ENCODE results near the gene FAM168A. TPM values are rescaled to one million over a fixed set of nuclear protein-coding genes. Genes with fewer than 3 reads are reported as not detected.

FAM168A gene
- total RNA-seq, 1 experiment from 2014 or later, result 21.1 TPM

DNA sequence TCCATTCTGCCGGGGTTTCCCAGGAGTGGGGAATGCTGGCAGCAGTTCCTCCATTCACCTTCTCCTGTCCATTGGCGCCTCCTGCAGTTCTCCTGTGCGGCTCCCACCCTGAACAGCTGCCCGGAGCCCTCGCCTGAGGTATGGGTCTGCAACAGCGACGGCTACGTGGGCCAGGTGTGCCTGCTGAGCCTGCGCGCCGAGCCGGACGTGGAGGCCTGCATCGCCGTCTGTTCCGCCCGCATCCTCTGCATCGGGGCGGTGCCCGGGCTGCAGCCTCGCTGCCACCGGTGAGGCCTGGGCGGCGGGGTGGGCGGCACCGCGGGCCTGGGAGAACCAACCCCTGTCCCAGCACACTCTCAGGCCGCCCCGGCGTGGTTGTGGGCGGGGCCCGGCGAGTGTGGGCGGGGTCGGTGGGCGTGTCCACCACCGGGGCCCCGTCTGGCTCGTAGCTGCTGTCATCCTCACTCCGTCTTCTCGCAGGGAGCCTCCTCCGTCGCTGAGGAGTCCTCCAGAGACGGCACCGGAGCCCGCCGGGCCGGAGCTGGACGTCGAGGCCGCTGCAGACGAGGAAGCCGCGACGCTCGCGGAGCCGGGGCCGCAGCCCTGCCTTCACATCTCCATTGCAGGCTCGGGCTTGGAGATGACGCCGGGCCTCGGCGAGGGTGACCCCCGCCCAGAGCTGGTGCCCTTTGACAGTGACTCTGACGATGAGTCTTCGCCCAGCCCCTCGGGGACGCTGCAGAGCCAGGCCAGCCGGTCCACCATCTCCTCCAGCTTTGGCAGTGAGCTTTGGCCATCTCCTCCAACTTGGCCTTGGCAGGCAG is 235.7 kb downstream of the FAM168A start:
- no peak overlapping the region for H4K8ac ChIP-seq (replicated peaks; ENCODE audit: insufficient read length, low read depth, low read length)
- TF ChIP-seq, protein P1, sequence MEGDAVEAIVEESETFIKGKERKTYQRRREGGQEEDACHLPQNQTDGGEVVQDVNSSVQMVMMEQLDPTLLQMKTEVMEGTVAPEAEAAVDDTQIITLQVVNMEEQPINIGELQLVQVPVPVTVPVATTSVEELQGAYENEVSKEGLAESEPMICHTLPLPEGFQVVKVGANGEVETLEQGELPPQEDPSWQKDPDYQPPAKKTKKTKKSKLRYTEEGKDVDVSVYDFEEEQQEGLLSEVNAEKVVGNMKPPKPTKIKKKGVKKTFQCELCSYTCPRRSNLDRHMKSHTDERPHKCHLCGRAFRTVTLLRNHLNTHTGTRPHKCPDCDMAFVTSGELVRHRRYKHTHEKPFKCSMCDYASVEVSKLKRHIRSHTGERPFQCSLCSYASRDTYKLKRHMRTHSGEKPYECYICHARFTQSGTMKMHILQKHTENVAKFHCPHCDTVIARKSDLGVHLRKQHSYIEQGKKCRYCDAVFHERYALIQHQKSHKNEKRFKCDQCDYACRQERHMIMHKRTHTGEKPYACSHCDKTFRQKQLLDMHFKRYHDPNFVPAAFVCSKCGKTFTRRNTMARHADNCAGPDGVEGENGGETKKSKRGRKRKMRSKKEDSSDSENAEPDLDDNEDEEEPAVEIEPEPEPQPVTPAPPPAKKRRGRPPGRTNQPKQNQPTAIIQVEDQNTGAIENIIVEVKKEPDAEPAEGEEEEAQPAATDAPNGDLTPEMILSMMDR (conservative IDR thresholded peaks at IDR 0.05), result peak; percentile 55
- no peak overlapping the region for H3K9ac ChIP-seq (ENCODE audit: extremely low read depth, insufficient read length, low read length)
- H3K9me3 ChIP-seq (ENCODE audit: control insufficient read depth, low read depth, low read length), result no peaks in the 10 kb centered on the region
- Mint-ChIP-seq H3K9me3 (no peaks in the 10 kb centered on the region), H3K4me3 (peak overlapping the region; percentile 55 to 70), H3K4me1 (peaks cover 4 to 13% of the 10 kb centered on the region in 2 experiments; a peak in 3 of 4 replicates), H3K36me3 (ENCODE audit: insufficient read depth in 1 of 3, low read depth in 3 of 3) (peaks cover 4 to 17% (median 4%) of the 10 kb centered on the region in 3 experiments; a peak in 4 of 7 replicates), H3K27me3 (ENCODE audit: low read depth) (peaks cover 7% of the 10 kb centered on the region), H3K27ac (no peak overlapping the region)
- no peaks in the 10 kb centered on the region for H3K27me3 ChIP-seq (ENCODE audit: insufficient read depth, low read length)
- H2BK20ac ChIP-seq (ENCODE audit: low read depth, low read length, poor library complexity, severe bottlenecking), result no peak overlapping the region
- H4K20me1 ChIP-seq (ENCODE audit: control insufficient read depth, insufficient read depth, insufficient read length), result no peaks in the 10 kb centered on the region
- no peak overlapping the region for H3K27ac ChIP-seq (ENCODE audit: insufficient read length, low read depth, low read length)
- H4K91ac ChIP-seq (ENCODE audit: insufficient read length, low read depth, low read length), result no peak overlapping the region
- no peaks in the 10 kb centered on the region for H3K79me1 ChIP-seq (ENCODE audit: insufficient read depth, low read depth, low read length, poor library complexity, severe bottlenecking)
- H2AK5ac ChIP-seq (ENCODE audit: insufficient read length, low read length), result no peak overlapping the region
- no peak overlapping the region for H2BK15ac ChIP-seq (ENCODE audit: low read depth, low read length)
- H2BK12ac ChIP-seq (ENCODE audit: insufficient read length, low read depth, low read length), result no peak overlapping the region
- H4K5ac ChIP-seq (ENCODE audit: insufficient read length, low read depth, low read length), result no peak overlapping the region
- no peak overlapping the region for H3K56ac ChIP-seq (ENCODE audit: insufficient read length, low read depth, low read length)
- H3K79me2 ChIP-seq (ENCODE audit: insufficient read depth, low read length), result no peaks in the 10 kb centered on the region
- H2BK120ac ChIP-seq (ENCODE audit: low read depth, low read length, poor library complexity, severe bottlenecking), result no peak overlapping the region
- no peak overlapping the region for H3K4ac ChIP-seq (ENCODE audit: low read depth, low read length)
- no peaks in the 10 kb centered on the region for H3K4me1 ChIP-seq (ENCODE audit: insufficient read depth, low read length)
- H3K14ac ChIP-seq (ENCODE audit: insufficient read depth, low read length), result no peak overlapping the region
- peak; percentile 97 for DNase-seq
- H3K18ac ChIP-seq (ENCODE audit: insufficient read length, low read depth, low read length), result no peak overlapping the region
- H3K4me2 ChIP-seq (ENCODE audit: insufficient read depth, insufficient read length, low read length), result peak overlapping the region; percentile 7
- H3T11ph ChIP-seq (ENCODE audit: low read length), result no peak overlapping the region
- no peak overlapping the region for H2AFZ ChIP-seq (ENCODE audit: low read length)
- no peak overlapping the region for H2BK5ac ChIP-seq (ENCODE audit: insufficient read length, low read length)
- WGBS (ENCODE audit: extremely low coverage, insufficient read length, low lambda C conversion rate), result no CpG with 5 or more reads among the region's 70 CpGs
- no peak overlapping the region for H3K23ac ChIP-seq (ENCODE audit: insufficient read length, low read depth, low read length)
- peaks cover 2% of the 10 kb centered on the region for H3K23me2 ChIP-seq (ENCODE audit: insufficient read length, low read depth, low read length, poor library complexity, severe bottlenecking)
